Measurements from ENCODE around the gene GNE. TPM values are rescaled to one million over a fixed set of nuclear protein-coding genes. Genes with fewer than 3 reads are reported as not detected.

GNE gene
- total RNA-seq, 1 experiment from 2014 or later, result 15.2 TPM

GRCh38 chr9:36290996-36291395 lies 32.7 kb upstream of the GNE start:
- DNase-seq, result no peak
- H3K36me3 Mint-ChIP-seq (ENCODE audit: insufficient read depth, unreplicated experiment), result no peaks in the 10 kb centered on the region
- Histone ChIP-seq H3K27me3 (replicated peaks; ENCODE audit: control insufficient read depth, insufficient read depth, low read length) (no peaks in the 10 kb centered on the region), H3K4me3 (ENCODE audit: low read depth, low read length) (no peak overlapping the region), H3K36me3 (ENCODE audit: control insufficient read depth, insufficient read depth, low read length) (no peaks in the 10 kb centered on the region), H3K4me1 (peaks cover 20% of the 10 kb centered on the region), H3K9me3 (no peaks in the 10 kb centered on the region)
- no peak for TF ChIP-seq CTCF (IDR thresholded peaks at IDR 0.05; ENCODE audit: insufficient read depth in 1 of 2, low read depth in 1 of 2, low read length in 1 of 2, severe bottlenecking in 1 of 2, unreplicated experiment in 1 of 2)
- intact Hi-C loops (cut with micrococcal nuclease; ENCODE audit: unreplicated experiment), result loop anchor here (2.0 kb wide), 1 partner anchor 14 kb away; no protein-coding TSS in a partner anchor
- H3K4me3 Mint-ChIP-seq (ENCODE audit: unreplicated experiment), result no peak overlapping the region
- H3K27ac Mint-ChIP-seq (ENCODE audit: unreplicated experiment), result no peak overlapping the region
- H3K27me3 Mint-ChIP-seq (ENCODE audit: insufficient read depth, unreplicated experiment), result no peaks in the 10 kb centered on the region
- CTCF ChIA-PET, result interaction anchor here (0.5 kb wide), 1 partner anchor 16 kb away, joined by 3 read pairs; no protein-coding TSS in a partner anchor
- no peaks in the 10 kb centered on the region for H3K9me3 Mint-ChIP-seq (ENCODE audit: unreplicated experiment)
- H3K4me1 Mint-ChIP-seq (ENCODE audit: low read depth, unreplicated experiment), result peaks cover 47% of the 10 kb centered on the region
- POLR2A ChIA-PET, result no interaction called here
- no TSS peak for BruUV-seq (replicated peaks)

GRCh38 chr9:36289836-36290435 lies 31.7 kb upstream of the GNE start:
- Mint-ChIP-seq H3K4me3 (ENCODE audit: unreplicated experiment) (no peak overlapping the region), H3K27ac (ENCODE audit: unreplicated experiment) (no peak overlapping the region), H3K27me3 (ENCODE audit: insufficient read depth, unreplicated experiment) (no peaks in the 10 kb centered on the region), H3K36me3 (ENCODE audit: insufficient read depth, unreplicated experiment) (no peaks in the 10 kb centered on the region), H3K9me3 (ENCODE audit: unreplicated experiment) (no peaks in the 10 kb centered on the region), H3K4me1 (ENCODE audit: low read depth, unreplicated experiment) (peaks cover 47% of the 10 kb centered on the region)
- BruUV-seq (replicated peaks), result no TSS peak
- Histone ChIP-seq H3K9me3 (no peaks in the 10 kb centered on the region), H3K4me3 (ENCODE audit: low read depth, low read length) (no peak overlapping the region), H3K36me3 (ENCODE audit: control insufficient read depth, insufficient read depth, low read length) (no peaks in the 10 kb centered on the region), H3K4me1 (peaks cover 20% of the 10 kb centered on the region), H3K27me3 (replicated peaks; ENCODE audit: control insufficient read depth, insufficient read depth, low read length) (no peaks in the 10 kb centered on the region)
- TF ChIP-seq CTCF (IDR thresholded peaks at IDR 0.05; ENCODE audit: insufficient read depth in 1 of 2, low read depth in 1 of 2, low read length in 1 of 2, severe bottlenecking in 1 of 2, unreplicated experiment in 1 of 2), result no peak
- DNase-seq, result no peak
- CTCF ChIA-PET, result no interaction called here
- POLR2A ChIA-PET, result no interaction called here
- intact Hi-C loops (cut with micrococcal nuclease; ENCODE audit: unreplicated experiment), result loop anchor here (2.0 kb wide), 1 partner anchor 13 kb away; no protein-coding TSS in a partner anchor

- H3K9me3 Mint-ChIP-seq (ENCODE audit: unreplicated experiment), result no peaks in the 10 kb centered on the region
- BruUV-seq (replicated peaks), result no TSS peak
- H3K27ac Mint-ChIP-seq (ENCODE audit: unreplicated experiment), result peak overlapping the region; percentile 70
- Histone ChIP-seq H3K4me1 (peaks cover 20% of the 10 kb centered on the region), H3K36me3 (ENCODE audit: control insufficient read depth, insufficient read depth, low read length) (no peaks in the 10 kb centered on the region), H3K9me3 (no peaks in the 10 kb centered on the region), H3K4me3 (ENCODE audit: low read depth, low read length) (no peak overlapping the region), H3K27me3 (replicated peaks; ENCODE audit: control insufficient read depth, insufficient read depth, low read length) (no peaks in the 10 kb centered on the region)
- ChIA-PET POLR2A (no interaction called here), CTCF (interaction anchor here (0.7 kb wide), 1 partner anchor 28 kb away, joined by 4 read pairs; no protein-coding TSS in a partner anchor)
- no peaks in the 10 kb centered on the region for H3K36me3 Mint-ChIP-seq (ENCODE audit: insufficient read depth, unreplicated experiment)
- H3K27me3 Mint-ChIP-seq (ENCODE audit: insufficient read depth, unreplicated experiment), result no peaks in the 10 kb centered on the region
- DNase-seq, result no peak
- H3K4me3 Mint-ChIP-seq (ENCODE audit: unreplicated experiment), result no peak overlapping the region
- H3K4me1 Mint-ChIP-seq (ENCODE audit: low read depth, unreplicated experiment), result peaks cover 39% of the 10 kb centered on the region
- intact Hi-C loops (cut with micrococcal nuclease; ENCODE audit: unreplicated experiment), result no loop called here
- no peak for TF ChIP-seq CTCF (IDR thresholded peaks at IDR 0.05; ENCODE audit: insufficient read depth in 1 of 2, low read depth in 1 of 2, low read length in 1 of 2, severe bottlenecking in 1 of 2, unreplicated experiment in 1 of 2)
Measured at GRCh38 chr9:36288070-36288469, 29.8 kb upstream of the GNE start.
